HepG2 (cell line): Measurements from ENCODE around the gene CERS5. TPM values are rescaled to one million over a fixed set of nuclear protein-coding genes. Genes with fewer than 3 reads are reported as not detected.

Experiments
- CREB1 ChIP-seq, 2 experiments: fragments of 450-650 bp in 1 of 2; IDR thresholded peaks; 2 replicates each; pipeline ENCODE4 v1.6.1; 2016 to 2017; ENCODE audit warnings: control low read depth in 1 of 2, mild to moderate bottlenecking in 1 of 2, missing compliant biosample characterization in 1 of 2, missing genetic modification characterization in 1 of 2
- FOXM1 ChIP-seq: sonication (generic); formaldehyde crosslinking; IDR thresholded peaks from 2 replicates; pipeline ENCODE4 v1.5.0; 2020; ENCODE audit warnings: missing genetic modification reagents
- GATAD2A ChIP-seq: IDR thresholded peaks from 2 replicates; pipeline ENCODE4 v1.6.1; 2016
- HCFC1 ChIP-seq: fragments of 150-350 bp; IDR thresholded peaks from 2 replicates; pipeline ENCODE4 v1.6.1; 2014; ENCODE audit warnings: low read depth, low read length
- HNF4G ChIP-seq, 2 experiments: sonication (generic) in 1 of 2; formaldehyde crosslinking in 1 of 2; IDR thresholded peaks; 2 replicates each; pipeline versions ENCODE4 v1.4.0 to v1.6.1; 2011 to 2020; ENCODE audit warnings: borderline replicate concordance in 2 of 2, low read depth in 2 of 2, mild to moderate bottlenecking in 2 of 2, low read length in 1 of 2, missing genetic modification reagents in 1 of 2, moderate library complexity in 1 of 2
- HNRNPL ChIP-seq: fragments of 200-400 bp; formaldehyde crosslinking; IDR thresholded peaks from 2 replicates; pipeline ENCODE4 v1.6.1; 2017; ENCODE audit warnings: mild to moderate bottlenecking, low read depth, low read length
- HOXA9 ChIP-seq: sonication (generic); formaldehyde crosslinking; IDR thresholded peaks from 2 replicates; pipeline ENCODE4 v1.8.1; 2022; ENCODE audit warnings: missing genetic modification reagents, mild to moderate bottlenecking, moderate library complexity, borderline replicate concordance
- MLX ChIP-seq: IDR thresholded peaks from 2 replicates; pipeline ENCODE4 v1.6.1; 2016
- MXD3 ChIP-seq: IDR thresholded peaks from 2 replicates; pipeline ENCODE4 v1.6.1; 2016; ENCODE audit warnings: mild to moderate bottlenecking, missing biosample characterization, missing genetic modification reagents
- NAIF1 ChIP-seq: sonication (generic); formaldehyde crosslinking; IDR thresholded peaks from 2 replicates; pipeline ENCODE4 v1.5.0; 2020; ENCODE audit warnings: mild to moderate bottlenecking, missing genetic modification reagents, borderline replicate concordance
- NR2F1 ChIP-seq, 2 experiments: fragments of 450-650 bp in 1 of 2; formaldehyde crosslinking in 1 of 2; IDR thresholded peaks; 2 replicates each; pipeline versions ENCODE4 v1.5.0 to v1.6.1; 2016 to 2020; ENCODE audit warnings: mild to moderate bottlenecking in 1 of 2, missing compliant biosample characterization in 1 of 2, missing genetic modification reagents in 1 of 2, moderate library complexity in 1 of 2
- NR3C1 ChIP-seq: sonication (generic); formaldehyde crosslinking; IDR thresholded peaks from 2 replicates; pipeline ENCODE4 v1.4.0; 2020; ENCODE audit warnings: missing genetic modification reagents
- PCBP1 ChIP-seq: fragments of 200-400 bp; formaldehyde crosslinking; IDR thresholded peaks from 2 replicates; pipeline ENCODE4 v1.6.1; 2017; ENCODE audit warnings: mild to moderate bottlenecking, low read depth, low read length, borderline replicate concordance
- PRPF4 ChIP-seq: fragments of 200-400 bp; formaldehyde crosslinking; IDR thresholded peaks from 2 replicates; pipeline ENCODE4 v1.6.1; 2016; ENCODE audit warnings: low read length, low read depth; ENCODE audit not compliant: poor library complexity, severe bottlenecking
- RXRA ChIP-seq: sonication (generic); formaldehyde crosslinking; IDR thresholded peaks from 2 replicates; pipeline ENCODE4 v1.5.1; 2020; ENCODE audit warnings: missing genetic modification reagents
- SALL1 ChIP-seq: sonication (generic); formaldehyde crosslinking; IDR thresholded peaks from 2 replicates; pipeline ENCODE4 v1.8.0; 2022; ENCODE audit warnings: mild to moderate bottlenecking, missing genetic modification reagents
- SNAPC4 ChIP-seq: sonication (generic); formaldehyde crosslinking; IDR thresholded peaks from 2 replicates; pipeline ENCODE4 v1.4.0; 2020; ENCODE audit warnings: mild to moderate bottlenecking, missing genetic modification reagents
- SOX13 ChIP-seq, 3 experiments: fragments of 450-650 bp in 1 of 3; sonication (generic) in 1 of 3; formaldehyde crosslinking in 1 of 3; IDR thresholded peaks in 2 of 3; conservative IDR thresholded peaks in 1 of 3; 2 replicates each; pipeline versions ENCODE4 v1.5.0 to v1.6.1; 2016 to 2020; ENCODE audit warnings: antibody characterized with exemption in 1 of 3, mild to moderate bottlenecking in 1 of 3, missing compliant biosample characterization in 1 of 3, missing genetic modification reagents in 1 of 3, moderate library complexity in 1 of 3
- THAP11 ChIP-seq: IDR thresholded peaks from 2 replicates; pipeline ENCODE4 v1.6.1; 2016; ENCODE audit warnings: missing biosample characterization, missing genetic modification reagents
- TRIM22 ChIP-seq: fragments of 450-650 bp; IDR thresholded peaks from 2 replicates; pipeline ENCODE4 v1.6.1; 2017
- ZKSCAN1 ChIP-seq: fragments of 150-350 bp; IDR thresholded peaks from 2 replicates; pipeline ENCODE4 v1.6.1; 2014; ENCODE audit warnings: low read length
- ZNF878 ChIP-seq: sonication (generic); formaldehyde crosslinking; IDR thresholded peaks from 2 replicates; pipeline ENCODE4 v1.8.1; 2023; ENCODE audit warnings: mild to moderate bottlenecking, missing genetic modification reagents, moderate library complexity
- polyA plus RNA-seq, 8 experiments: library from polyadenylated mRNA; depleted of rRNA in 3 of 8; stranded (reverse) in 7 of 8; unstranded in 1 of 8; fragments of >200 nt; fragmentation: Illumina TruSeq in 4 of 8; extraction: Trizol in 4 of 8; gene quantifications; 2 replicates each; pipeline versions ENCODE4 v1.2.1 to v1.2.3, GENCODE V29; 2011 to 2016; ENCODE audit warnings: low read depth in 4 of 8, missing spikeins in 1 of 8, mixed read lengths in 1 of 8; ENCODE audit not compliant: insufficient read depth in 1 of 8
- total RNA-seq, 5 experiments: library from RNA; depleted of rRNA; stranded (reverse); fragments of >200 nt; fragmentation: Illumina TruSeq; extraction: Trizol; gene quantifications; 2 replicates each; pipeline ENCODE4 v1.2.3, GENCODE V29; 2016; ENCODE audit warnings: low read depth in 1 of 5

Gene CERS5
- total and polyA plus RNA-seq, 2 of the 13 experiments (the other 11 are each of a cell fraction or from before 2014, with no cell fraction given) = 22.3 to 48.8 TPM

- no peak for TF ChIP-seq HOXA9
- TF ChIP-seq FOXM1 = no peak
- 0 out of 2 replicates have a peak, but pooled peaks have one; percentile 33 for TF ChIP-seq THAP11 (CRISPR knock-in tag)
- no peak for TF ChIP-seq CREB1 (IDR thresholded peaks at IDR 0.05)
- no peak for TF ChIP-seq CREB1 (CRISPR knock-in tag; IDR thresholded peaks at IDR 0.05)
- TF ChIP-seq HCFC1 = no peak
- TF ChIP-seq SALL1 (CRISPR knock-in tag) = peak; percentile 70; the same call in 1 of the 2 replicates
- no peak for TF ChIP-seq NAIF1 (CRISPR knock-in tag)
- no peak for TF ChIP-seq TRIM22
- TF ChIP-seq NR3C1 (CRISPR knock-in tag) = no peak
- no peak for TF ChIP-seq SOX13 (IDR thresholded peaks at IDR 0.05)
- TF ChIP-seq SOX13 (CRISPR knock-in tag; conservative IDR thresholded peaks at IDR 0.05 in 1 of 2, IDR thresholded peaks at IDR 0.05 in 1 of 2) = peak in 1 of 2 experiments; percentile 4; a peak in 1 of 4 replicates
- TF ChIP-seq HNF4G (IDR thresholded peaks at IDR 0.05; ENCODE audit: borderline replicate concordance, low read depth, low read length) = peak; percentile 45
- 0 out of 2 replicates have a peak, but pooled peaks have one; percentile 49 for TF ChIP-seq HNF4G (CRISPR knock-in tag; IDR thresholded peaks at IDR 0.05; ENCODE audit: borderline replicate concordance, low read depth)
- TF ChIP-seq PRPF4 = no peak
- TF ChIP-seq GATAD2A (CRISPR knock-in tag) = peak; percentile 52; the same call in 1 of the 2 replicates
- peak; percentile 31 to 43; a peak in 1 of 4 replicates for TF ChIP-seq NR2F1 (CRISPR knock-in tag; IDR thresholded peaks at IDR 0.05)
- TF ChIP-seq ZKSCAN1 = peak; percentile 38; the same call in 1 of the 2 replicates
- TF ChIP-seq HNRNPL = 0 out of 2 replicates have a peak, but pooled peaks have one; percentile 39
- no peak for TF ChIP-seq ZNF878 (CRISPR knock-in tag)
- peak; percentile 94 for TF ChIP-seq MLX (CRISPR knock-in tag)
- TF ChIP-seq MXD3 (CRISPR knock-in tag) = no peak
- TF ChIP-seq RXRA (CRISPR knock-in tag) = peak; percentile 77
- TF ChIP-seq SNAPC4 (CRISPR knock-in tag) = no peak
- TF ChIP-seq PCBP1 = no peak
Observed at GRCh38 chr12:50102646-50103309, 64.4 kb downstream of the CERS5 start (continued).
